TTC549 (cell line): Measurements from ENCODE around the gene SPON2.
"Not testable (repeated sequence)": the region's sequence is repeated elsewhere in the genome, so short reads cannot be mapped to it uniquely, and the experiment has no call there.

ENCODE experiments used
- FAIRE-seq: peaks from 2 replicates; lab custom pipeline; 2012; peaks lifted over from hg19 to GRCh38; lab: Jason Lieb, UNC

SPON2 gene

DNA sequence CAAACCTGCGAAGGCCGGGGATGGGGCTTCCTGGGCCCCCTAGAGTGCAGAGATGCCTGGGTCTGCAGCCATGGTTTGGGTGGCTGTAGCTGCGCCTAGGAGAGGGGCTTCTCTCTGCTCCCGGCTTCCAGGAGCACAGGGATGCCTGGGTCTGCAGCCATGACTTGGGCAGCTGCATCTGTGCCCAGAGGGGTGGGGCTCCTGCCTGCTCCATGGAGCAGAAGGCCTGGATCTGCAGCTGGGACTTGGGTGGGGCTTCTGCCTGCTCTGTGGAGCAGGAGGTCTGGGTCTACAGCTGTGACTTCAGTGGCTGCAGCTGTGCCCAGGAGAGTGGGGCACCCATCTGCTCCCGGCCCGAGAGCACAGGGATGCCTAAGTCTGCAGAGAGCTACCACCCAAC is 20.8 kb downstream of the SPON2 start:
- FAIRE-seq: no peak

DNA sequence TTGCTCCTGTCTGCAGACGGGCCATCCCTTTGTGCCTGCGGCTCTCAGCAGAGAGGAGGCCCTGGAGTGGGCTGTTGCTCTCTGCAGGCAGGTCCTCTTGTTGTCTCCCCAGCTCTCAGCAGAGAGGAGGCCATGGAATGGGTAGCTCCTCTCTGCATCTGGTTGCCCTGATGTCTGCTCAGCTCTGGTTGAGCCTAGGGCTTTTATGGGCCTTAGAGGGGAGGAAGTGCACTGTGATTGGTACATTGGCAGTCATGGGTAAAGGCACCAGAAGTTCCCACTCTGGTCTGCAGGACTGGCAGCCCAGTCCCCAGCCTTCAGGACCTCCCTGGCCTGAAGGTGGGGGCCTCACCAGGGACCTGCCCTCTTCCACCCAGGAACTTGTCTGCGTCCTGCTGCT is 21.5 kb downstream of the SPON2 start:
- no peak for FAIRE-seq

DNA sequence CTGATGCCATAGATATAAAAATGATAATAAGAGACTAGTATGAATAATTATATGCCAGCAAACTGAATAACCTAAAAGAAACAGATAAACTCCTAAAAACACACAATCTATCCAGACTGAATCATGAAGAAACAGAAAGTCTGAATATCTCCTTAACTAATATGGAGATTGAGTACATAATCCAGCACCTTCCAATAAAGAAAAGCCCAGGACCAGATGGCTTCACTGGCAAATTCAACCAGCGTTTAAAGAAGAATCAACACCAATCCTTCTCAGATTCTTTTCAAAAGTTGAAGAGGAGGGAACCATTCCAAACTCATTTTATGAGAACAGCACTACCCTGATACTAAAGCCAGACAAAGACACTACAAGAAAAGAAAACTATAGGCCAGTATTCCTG is 32.5 kb downstream of the SPON2 start:
- FAIRE-seq: no peak

DNA sequence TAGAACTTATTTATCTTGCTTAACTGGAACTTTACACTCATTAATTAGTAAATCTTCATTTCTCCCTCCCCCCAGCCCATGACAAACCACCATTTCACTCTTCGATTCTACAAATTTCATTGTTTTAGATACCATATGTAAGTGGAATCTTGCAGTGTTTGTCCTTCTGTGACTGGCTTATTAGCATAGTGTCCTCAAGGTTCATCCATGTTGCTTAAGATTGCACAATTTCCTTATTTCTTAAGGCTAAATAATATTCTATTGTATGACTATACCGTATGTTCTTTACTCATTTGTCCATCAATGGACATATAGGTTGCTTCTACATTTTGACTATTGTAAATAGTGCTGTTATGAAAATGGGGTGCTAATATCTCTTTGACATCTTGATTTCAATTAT is 34.5 kb downstream of the SPON2 start:
- no peak for FAIRE-seq

DNA sequence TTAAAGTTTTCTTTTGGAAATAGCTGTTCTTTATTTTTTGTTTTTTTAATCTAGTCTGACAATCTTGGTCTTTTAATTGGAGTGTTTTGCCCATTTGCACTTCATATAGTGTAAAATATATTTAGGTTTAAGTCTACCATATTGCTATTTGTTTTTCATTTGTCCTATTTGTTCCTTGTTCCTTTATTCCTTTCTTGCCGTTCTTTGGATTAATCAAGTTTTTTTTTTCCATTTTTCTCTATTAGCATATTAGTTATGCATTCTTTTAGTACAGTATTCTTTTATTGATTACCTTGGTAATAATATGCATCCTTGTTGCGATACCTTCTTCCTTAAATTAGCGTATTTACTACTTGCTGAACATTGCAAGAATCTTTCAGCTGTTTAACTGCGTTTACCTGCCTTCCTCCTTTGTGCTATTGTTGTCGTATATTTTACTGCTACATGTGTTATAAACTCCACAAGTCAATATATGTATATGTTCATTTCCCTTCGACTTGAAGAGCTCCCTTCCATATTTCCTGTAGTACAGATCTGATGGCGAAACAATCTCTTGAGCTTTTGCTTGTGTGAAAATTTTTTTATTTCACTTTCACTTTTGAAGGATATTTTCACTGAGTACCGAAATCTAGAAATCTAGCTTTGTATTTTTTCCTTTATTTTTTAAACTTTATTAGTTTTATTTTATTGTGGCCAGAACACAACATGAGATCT is 35.2 kb downstream of the SPON2 start:
- FAIRE-seq: no peak

DNA sequence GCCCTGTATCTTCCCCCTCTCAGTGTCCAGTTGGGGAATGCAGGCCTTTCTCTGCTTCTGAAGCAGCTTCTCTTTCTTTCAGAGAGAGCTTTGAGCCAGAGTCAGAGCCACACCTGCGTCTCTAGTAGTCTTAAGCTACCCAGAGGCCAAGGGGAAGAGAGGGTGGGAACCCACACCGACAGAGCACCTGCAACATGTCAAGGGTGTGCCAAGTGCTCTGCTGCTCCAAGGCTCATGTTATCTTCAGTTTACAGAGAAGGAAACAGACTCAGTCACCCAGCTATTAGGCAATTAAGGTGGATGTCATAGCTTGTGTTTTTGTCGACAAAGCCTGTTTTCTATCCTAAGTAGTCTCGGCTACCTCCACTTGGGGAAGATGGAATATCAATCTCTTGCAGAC is 36.3 kb downstream of the SPON2 start:
- FAIRE-seq: no peak

DNA sequence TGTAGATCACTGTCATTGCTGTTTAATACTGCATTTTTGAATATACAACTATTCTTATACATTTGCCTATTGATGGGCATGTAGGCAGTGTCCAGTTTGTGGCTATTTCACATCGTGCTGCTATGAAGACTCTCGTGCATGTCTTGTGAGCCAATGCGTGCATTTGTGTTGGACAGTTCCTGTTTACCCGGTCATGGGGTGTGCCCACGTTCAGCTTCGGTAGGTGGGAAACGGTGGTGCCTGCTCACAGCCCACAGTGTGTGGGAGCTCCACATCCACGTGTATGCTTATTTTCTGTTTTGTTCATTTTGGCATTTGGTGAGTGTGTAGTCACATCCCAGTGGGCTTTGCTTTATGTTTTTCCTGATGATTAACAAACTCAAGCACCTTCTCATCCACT is 39.4 kb downstream of the SPON2 start:
- FAIRE-seq: no peak

DNA sequence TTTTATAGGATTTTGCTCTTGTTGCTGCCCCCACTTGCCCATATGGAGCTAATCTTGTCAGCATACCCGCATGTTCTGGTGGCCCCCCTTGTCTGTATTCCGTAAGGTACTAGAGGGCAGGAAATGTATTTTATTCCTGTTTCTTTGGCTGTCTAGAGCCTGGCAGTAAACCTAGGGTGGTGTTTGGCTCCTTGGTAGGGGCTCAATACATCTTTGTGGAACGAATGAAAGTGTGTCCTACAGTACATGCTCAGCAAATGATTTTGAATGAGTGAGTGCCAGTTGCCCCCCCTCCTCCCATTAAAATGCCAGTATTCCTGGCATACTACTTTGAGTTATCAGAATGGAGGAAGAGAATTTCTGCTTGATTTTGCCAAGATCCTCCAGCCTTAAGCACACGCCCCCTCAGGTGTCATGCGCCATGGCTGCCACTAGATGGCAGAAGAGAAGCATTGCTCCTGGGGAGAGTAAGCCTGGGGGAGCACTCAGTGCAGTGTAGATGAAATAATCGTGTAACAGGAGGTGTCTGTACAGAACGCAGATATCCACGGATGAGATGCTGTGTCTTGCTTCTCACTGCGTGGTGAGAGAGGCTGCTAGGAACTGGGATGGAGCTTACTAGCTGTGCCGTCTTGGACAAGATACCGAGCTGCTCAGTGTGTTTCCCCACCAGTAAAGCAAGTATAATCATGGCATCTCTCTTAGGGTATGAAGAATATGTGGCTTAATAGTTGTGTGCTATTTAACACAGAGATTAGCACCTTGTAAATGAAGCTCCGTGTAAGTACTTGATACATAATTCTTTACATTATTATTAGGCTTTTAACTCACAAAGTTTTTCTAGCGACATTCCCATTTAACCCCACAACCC is 41.8 kb downstream of the SPON2 start:
- FAIRE-seq: no peak

DNA sequence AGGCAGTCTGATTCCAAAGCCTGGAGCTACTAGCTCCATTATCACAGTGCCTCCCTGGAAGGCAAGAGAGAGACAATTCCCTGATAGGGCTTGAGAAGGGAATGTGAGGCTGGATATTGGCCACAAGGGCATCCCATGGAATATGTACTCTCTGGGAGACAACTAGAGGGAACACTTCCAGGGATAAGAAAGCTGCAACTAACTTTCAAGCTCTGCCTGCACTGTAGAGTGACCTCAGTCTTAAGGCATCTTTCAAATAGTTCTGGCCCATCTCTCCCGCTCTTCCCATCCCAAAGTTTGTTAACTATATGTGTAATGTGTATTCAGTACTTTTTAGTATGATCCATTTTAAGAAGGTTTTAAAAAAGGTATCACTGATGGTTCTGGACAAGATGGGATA is 45.9 kb downstream of the SPON2 start:
- no peak for FAIRE-seq

DNA sequence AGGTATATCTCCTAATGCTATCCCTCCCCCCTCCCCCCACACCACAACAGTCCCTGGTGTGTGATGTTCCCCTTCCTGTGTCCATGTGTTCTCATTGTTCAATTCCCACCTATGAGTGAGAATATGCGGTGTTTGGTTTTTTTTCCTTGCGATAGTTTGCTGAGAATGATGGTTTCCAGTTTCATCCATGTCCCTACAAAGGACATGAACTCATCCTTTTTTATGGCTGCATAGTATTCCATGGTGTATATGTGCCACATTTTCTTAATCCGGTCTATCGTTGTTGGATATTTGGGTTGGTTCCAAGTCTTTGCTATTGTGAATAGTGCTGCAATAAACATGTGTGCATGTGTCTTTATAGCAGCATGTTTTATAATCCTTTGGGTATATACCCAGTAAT is 46.9 kb downstream of the SPON2 start:
- not testable (repeated sequence) for FAIRE-seq

DNA sequence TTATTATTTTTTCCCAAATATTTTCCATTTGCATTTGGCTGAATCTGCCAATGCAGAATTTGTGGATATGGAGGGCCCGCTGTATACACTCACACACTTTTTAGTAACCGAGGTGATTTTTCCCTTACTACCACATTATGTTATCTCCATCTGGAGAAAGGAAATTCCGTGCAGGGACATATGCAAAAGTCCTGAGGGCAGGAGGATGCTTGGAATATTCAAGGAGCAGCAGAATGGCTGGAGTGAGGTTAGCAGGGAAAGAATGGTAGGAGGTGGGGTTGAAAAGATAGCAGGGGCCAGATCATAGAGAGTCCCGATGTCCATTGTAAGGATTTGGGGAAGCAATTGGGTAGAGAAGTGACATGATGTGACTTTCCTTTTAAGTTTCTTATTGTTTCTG is 47.6 kb downstream of the SPON2 start:
- no peak for FAIRE-seq

DNA sequence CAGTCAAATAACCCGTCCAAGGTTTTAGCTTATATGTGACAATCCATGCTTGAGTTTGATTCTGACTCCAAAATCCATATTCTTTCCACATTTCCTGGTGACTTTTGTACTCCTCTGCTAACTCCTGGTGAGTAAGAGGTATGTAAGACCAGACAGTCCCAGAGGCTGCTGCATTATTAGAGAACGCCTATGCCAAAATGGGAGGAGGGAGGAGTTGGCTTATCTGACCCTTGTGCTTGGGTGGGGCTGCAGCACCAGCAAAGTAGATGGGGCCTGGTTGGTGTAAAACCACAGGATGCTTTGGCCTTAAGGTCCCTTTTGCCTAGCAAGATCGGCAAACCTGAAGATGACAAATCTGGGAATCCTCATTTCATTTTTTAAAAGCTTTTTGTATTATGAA is 49.9 kb downstream of the SPON2 start:
- FAIRE-seq: no peak
